VCaP (cell line): ENCODE results near the gene USP40.

Experiments used
- H3K27ac ChIP-seq: fragments of 450-650 bp; 2 replicates; pipeline ENCODE4 v1.5.1; 2017
- TF ChIP-seq, protein P1 (sequence below): fragments of 450-650 bp; conservative IDR thresholded peaks from 2 replicates; pipeline ENCODE4 v1.5.1; 2017; ENCODE audit warnings: mild to moderate bottlenecking, moderate library complexity

Gene USP40

GRCh38 chr2:233443511-233444183 lies 122.9 kb downstream of the USP40 start:
- TF ChIP-seq, protein P1, sequence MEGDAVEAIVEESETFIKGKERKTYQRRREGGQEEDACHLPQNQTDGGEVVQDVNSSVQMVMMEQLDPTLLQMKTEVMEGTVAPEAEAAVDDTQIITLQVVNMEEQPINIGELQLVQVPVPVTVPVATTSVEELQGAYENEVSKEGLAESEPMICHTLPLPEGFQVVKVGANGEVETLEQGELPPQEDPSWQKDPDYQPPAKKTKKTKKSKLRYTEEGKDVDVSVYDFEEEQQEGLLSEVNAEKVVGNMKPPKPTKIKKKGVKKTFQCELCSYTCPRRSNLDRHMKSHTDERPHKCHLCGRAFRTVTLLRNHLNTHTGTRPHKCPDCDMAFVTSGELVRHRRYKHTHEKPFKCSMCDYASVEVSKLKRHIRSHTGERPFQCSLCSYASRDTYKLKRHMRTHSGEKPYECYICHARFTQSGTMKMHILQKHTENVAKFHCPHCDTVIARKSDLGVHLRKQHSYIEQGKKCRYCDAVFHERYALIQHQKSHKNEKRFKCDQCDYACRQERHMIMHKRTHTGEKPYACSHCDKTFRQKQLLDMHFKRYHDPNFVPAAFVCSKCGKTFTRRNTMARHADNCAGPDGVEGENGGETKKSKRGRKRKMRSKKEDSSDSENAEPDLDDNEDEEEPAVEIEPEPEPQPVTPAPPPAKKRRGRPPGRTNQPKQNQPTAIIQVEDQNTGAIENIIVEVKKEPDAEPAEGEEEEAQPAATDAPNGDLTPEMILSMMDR = peak; percentile 89
- no peak overlapping the region for H3K27ac ChIP-seq

DNA sequence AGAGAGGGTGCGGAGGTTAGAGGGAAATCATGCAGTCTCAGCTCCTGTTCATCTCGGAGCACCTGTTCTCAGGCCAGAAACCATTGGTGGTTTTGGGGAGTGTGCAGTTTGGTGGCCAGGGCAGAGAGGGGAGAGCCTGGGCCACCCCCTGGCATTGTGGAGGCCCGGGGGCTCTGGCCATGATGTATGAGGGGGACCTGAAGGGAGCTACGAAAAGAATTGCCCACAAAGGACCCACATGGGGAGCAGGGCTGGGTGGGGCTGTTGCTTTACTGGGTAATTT lies 124.6 kb downstream of the USP40 start:
- TF ChIP-seq, protein P1 = no peak

DNA sequence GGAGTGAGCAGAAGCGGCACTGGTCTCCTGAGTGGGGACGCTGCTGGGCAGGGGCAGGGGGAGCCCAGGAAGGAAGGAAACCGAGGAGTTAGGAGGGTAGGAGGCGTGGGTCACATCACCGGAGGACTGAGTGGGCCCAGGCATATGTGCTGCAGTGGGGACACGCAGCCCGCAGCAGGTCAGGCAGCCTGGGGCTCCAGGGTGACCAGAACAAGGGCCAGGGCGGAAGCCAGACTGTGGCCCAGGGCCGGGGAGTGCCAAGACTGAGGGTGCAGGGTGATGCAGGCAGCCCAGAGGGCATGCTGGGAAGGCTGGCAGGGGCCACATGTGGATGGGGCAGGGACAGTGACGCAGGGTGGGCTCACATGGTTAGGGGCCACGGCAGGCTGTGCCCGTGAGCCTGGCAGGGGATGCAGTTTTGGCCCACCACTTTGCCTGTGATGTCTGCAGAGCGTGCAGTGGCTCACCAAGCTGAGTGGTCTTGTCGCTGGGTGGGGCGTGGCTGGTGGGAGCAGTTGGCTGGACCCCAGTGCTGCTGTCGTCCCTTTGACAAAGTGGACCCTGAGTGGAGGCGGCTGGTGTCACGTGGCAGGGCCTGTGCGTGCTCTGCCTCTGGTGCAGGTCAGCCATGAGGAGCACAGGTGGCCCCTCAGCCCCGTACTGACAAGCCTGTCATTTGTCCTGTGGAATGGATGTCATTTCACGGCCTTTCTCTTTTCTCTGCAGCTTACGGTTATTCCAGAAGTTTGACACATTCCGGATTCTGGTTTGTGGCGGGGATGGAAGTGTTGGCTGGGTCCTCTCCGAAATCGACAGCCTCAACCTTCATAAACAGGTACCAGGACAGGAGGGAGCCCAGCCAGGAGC lies 125.2 kb downstream of the USP40 start:
- no peak overlapping the region for H3K27ac ChIP-seq
- TF ChIP-seq, protein P1 = no peak

More for the DNA sequence above, 124.6 kb downstream of the USP40 start:
- H3K27ac ChIP-seq = no peak overlapping the region

DNA sequence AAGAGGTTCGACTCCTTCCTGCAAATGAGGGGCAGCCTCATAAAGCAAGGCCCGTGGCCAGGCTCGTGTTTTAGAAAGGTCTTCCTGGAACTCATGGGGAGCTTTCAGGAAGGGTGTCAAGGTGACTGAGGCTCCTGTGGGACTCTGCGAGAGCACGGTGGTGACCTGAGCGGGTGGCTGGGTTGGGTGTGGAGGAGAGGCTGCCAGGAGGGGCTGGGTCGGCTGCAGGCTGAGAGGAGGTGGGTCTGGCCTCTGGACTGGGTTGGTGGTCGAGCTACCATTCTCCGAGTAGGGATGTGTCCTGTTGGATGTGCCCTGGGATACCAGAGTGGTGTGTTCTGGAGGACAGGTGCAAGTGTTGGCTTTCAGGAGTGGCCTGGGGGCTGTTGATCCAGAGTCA lies 125.9 kb downstream of the USP40 start:
- TF ChIP-seq, protein P1 = no peak
- no peak overlapping the region for H3K27ac ChIP-seq

DNA sequence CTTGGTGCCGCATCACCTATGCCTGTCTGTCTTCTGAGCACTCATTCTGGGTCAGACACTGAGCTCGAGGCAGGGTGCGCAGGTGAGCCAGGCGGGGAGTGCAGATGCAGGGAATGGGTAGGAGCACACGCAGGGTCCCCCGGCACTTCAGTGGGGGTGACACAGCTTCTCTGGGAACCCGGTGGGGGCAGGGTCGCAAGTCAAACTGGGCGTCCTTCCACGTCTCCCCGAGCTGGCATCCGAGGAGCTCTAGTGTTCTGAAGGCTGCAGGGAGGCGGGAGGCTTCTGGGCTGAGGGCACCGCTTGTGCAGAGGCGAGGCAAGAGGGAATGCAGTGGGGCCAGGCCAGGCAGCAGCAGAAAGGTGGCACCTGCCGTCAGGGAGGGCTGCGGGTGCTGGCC lies 126.3 kb downstream of the USP40 start:
- TF ChIP-seq, protein P1 = no peak
- no peak overlapping the region for H3K27ac ChIP-seq

DNA sequence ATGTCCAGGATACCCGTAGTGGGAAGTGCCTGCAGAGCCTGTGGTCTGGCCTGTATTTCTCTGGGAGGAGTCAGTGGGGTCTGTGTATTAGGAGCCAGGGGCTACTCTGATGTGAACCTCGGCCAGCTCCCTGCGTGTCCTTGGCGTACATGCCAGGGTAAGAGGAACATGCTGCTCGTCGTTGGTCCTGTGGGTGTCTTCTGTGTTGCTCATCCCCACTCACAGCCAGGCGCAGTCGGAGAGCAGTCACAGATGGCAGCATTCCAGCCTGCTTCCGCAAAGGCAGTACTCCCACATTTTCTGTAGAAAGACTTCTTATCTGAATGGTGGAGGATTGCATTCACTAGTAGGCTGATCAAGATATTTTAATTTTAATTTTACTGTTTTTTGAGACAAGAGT lies 127.4 kb downstream of the USP40 start:
- H3K27ac ChIP-seq = no peak overlapping the region
- TF ChIP-seq, protein P1 = no peak

DNA sequence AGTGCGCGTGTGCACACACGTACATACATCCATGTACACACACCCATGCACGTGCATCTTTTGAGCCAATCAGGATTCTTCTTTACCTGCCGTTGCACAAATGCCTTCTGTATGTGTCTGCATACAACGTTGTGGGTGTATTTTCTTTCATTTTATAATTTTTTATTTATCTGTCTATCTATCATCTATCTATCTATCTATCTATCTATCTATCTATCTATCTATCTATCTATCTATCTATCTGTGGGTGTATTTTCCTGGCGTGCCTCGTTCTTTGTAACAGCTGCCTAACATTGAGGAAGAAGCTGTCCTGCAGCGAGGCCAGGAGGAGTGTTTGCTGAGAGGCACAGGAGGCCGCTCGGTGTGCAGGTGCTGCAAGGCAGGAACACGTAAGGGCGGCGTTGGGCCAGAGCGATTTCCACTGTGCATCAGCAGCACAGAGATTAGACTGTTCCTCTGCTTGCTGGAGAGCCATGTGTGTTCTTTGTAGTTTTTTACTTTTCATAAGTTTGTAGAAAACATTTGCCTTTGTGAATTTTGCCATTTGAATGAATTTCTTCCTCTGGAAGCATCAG lies 127.9 kb downstream of the USP40 start:
- no peak overlapping the region for H3K27ac ChIP-seq

More for the DNA sequence above, 127.9 kb downstream of the USP40 start:
- TF ChIP-seq, protein P1 = no peak
